IPS-18c (cell line): ENCODE measurements around the gene TBC1D22A.
"Not testable (repeated sequence)": the region's sequence is repeated elsewhere in the genome, so short reads cannot be mapped to it uniquely, and the experiment has no call there.

Experiments
- H3K4me3 ChIP-seq: 2 replicates; pipeline ENCODE4 v1.7.0; 2013; ENCODE audit warnings: low read depth, mild to moderate bottlenecking, low read length, moderate library complexity; ENCODE audit not compliant: insufficient read depth
- H3K9me3 ChIP-seq: one replicate; pipeline ENCODE4 v1.6.1; 2013; ENCODE audit warnings: mild to moderate bottlenecking, low read length, moderate library complexity; ENCODE audit not compliant: control insufficient read depth, insufficient read depth

TBC1D22A gene

DNA sequence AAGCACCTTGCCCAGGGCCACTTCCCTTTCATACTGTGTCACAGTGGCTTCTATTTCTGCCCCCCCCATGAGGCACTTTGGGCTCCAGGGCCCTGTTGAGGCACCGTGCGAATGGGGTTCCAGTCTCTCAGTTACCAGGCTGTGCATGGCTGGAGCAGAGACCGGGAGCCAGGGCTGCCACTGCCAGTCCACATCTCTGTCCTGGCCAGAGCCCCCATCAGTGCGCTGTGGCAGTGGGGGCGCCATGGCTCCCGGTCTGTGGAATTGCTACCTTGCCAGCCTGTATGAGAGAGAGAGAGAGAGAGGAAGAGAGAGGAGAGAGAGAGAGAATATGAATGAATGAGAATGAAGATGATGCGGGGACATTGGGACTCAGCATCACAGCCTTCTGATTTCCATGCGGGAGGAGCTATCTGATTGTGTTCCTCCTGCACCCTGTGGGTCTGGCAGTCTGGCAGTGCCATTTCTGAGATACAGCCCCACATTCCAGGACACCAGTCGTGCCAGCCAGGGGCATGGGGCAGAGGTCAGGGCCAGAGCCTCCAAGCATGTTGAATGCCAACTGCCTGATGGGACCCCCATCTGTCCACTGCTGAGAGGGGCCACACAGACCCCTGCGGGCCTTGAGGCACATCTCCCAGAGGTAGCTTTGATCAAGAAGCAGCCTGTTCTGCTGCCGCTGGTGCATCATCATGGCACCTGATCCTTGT is 279.8 kb downstream of the TBC1D22A start:
- no peaks in the 10 kb centered on the region for H3K9me3 ChIP-seq
- H3K4me3 ChIP-seq, result no peak overlapping the region

GRCh38 chr22:47042861-47043496 is 280.5 kb downstream of the TBC1D22A start:
- no peak overlapping the region for H3K4me3 ChIP-seq
- peaks cover 3% of the 10 kb centered on the region for H3K9me3 ChIP-seq

GRCh38 chr22:47043835-47044721 is 281.6 kb downstream of the TBC1D22A start:
- Histone ChIP-seq H3K9me3 (peaks cover 3% of the 10 kb centered on the region), H3K4me3 (no peak overlapping the region)

DNA sequence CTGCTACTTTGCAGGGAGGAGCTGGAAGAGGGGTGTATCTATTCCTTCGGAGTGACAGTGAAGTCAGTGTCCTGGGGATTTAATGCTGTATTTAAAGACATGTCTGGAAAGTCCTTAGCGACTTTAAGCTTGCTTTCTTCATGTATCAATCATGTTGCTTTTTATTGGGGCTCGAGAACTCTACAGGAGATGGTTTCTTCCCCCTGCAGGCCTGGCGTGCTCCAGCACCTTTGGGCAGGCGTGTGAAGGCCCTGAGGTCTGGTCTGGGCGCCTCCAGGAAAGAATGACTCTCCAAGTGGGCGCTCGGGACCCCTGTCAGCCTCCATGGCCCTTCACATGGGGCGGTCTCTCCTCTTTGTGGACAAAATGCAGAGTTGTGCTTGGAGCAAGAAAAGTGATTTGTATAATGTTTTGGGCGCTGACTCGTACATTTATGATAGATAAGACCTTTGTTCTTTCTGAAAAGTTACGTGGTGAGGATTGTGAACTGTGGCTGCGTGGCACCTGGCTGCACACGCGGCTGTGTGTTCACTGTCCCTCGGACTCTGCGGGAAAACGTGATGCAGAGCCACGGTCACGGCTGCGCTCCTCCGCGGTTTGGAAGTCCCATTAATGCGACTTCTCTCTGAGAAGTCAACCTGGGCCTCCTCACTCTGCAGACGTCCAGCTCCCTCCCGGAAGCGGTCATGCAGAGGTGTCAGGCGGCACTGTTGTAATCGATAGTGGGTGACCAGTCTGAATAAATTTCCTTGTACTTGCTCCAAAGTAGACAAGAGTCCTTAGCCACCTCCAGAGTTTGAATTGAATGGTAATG is 282.5 kb downstream of the TBC1D22A start:
- peaks cover 3% of the 10 kb centered on the region for H3K9me3 ChIP-seq
- no peak overlapping the region for H3K4me3 ChIP-seq

DNA sequence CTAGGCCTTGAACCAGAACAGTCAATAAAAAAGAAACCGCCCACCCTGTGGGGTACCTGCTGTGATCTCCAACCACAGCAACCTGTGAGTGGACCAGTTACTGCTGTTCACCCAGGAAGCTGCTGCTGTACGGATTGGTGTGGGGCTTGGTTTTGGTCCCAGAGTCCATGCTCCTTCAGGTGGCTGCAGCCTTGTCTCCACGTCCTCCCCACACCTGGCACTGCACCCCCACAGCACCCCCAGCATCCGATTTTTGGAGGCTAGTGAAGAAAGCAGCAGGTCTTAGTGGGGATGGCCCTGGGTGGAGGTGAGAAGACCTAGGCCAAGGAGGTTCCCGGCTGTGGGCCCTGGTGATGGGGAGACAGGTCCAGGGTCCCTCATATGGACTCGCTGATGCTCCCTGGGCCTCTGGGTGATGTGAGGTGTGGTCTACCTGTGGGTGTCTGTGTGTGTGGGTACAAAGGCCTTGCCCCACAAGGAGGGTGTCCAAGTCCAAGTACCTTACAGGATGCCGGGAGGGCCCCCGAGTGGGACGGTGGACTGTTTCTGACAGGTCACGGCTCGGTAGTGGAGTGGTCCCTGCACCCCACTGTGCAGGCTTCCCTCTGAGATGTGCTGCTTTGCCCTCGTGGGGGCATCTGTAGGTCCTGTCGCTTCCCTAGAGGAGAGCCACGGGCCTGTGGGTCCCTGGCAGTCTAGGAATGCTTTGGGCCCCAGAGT is 283.4 kb downstream of the TBC1D22A start:
- peaks cover 3% of the 10 kb centered on the region for H3K9me3 ChIP-seq
- no peak overlapping the region for H3K4me3 ChIP-seq

DNA sequence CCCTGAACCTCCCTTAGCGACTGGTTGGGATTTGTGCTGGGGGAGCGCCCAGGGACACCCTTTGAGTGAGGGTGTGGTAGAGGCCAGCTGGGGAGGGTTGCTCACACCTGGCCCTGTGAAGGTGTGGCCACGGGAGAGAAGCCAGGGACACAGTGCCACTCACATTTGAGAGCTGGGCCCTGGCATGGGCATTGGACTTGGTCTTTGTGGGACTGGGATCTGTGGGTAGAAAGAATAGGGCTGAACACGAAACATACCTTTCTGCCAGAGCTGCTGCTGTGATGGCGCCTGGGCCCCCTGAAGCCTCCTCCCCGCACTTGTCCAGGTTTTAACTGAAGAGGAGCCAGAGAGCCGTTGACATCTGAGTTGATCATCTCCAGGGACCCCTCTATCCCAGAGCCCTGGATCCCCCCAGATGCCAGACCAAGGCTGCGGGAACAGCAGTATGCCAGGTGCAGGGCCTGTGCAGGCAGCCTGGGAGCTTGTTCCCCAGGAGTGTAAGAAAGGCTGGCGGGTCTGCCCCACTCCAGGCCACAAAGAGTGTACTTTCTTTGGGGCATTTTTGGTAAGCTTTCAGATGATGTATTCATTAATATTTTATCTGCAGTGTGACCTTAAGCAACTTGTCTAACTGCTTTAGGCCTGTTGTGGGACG is 284.1 kb downstream of the TBC1D22A start:
- peaks cover 3% of the 10 kb centered on the region for H3K9me3 ChIP-seq
- no peak overlapping the region for H3K4me3 ChIP-seq

- Histone ChIP-seq H3K4me3 (no peak overlapping the region), H3K9me3 (peaks cover 3% of the 10 kb centered on the region)
Measured at GRCh38 chr22:47047321-47048122, 285.1 kb downstream of the TBC1D22A start.

GRCh38 chr22:47048123-47049077 is 285.9 kb downstream of the TBC1D22A start:
- peaks cover 3% of the 10 kb centered on the region for H3K9me3 ChIP-seq
- no peak overlapping the region for H3K4me3 ChIP-seq

- peaks cover 3% of the 10 kb centered on the region for H3K9me3 ChIP-seq
Measured at GRCh38 chr22:47049078-47049624, 286.7 kb downstream of the TBC1D22A start.

DNA sequence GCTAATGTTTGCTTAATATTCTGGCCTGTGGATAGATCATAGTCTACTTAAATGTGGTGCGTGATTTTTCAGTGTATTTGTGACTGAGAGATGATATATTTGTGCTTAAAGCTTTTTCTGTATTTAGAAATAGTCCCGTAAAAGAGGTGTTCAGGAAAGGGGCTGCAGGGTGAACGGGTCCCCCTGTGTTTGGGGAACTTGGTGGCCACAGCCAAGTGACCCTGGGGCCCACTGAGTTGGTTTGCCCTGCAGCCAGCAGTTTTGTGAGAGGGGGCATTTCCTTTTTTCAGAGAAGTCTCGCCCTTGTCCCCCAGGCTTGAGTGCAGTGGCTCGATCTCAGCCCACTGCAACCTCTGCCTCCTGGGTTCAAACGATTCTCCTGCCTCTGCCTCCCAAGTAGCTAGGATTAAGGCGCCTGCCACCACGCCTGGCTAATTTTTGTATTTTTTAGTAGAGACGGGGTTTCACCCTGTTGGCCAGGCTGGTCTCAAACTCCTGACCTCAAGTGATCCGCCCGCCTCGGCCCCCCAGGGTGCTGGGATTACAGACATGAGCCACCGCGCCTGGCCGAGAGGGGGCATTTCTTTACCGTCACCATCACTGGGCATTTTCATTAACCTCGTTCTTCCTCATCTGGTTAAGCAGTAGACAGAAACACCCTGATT is 287.4 kb downstream of the TBC1D22A start:
- not testable (repeated sequence) for H3K4me3 ChIP-seq, H3K9me3 ChIP-seq

More at GRCh38 chr22:47049078-47049624, 286.7 kb downstream of the TBC1D22A start:
- no peak overlapping the region for H3K4me3 ChIP-seq

- Histone ChIP-seq H3K4me3 (no peak overlapping the region), H3K9me3 (peaks cover 3% of the 10 kb centered on the region)
Measured at GRCh38 chr22:47050401-47051051, 288.1 kb downstream of the TBC1D22A start.

DNA sequence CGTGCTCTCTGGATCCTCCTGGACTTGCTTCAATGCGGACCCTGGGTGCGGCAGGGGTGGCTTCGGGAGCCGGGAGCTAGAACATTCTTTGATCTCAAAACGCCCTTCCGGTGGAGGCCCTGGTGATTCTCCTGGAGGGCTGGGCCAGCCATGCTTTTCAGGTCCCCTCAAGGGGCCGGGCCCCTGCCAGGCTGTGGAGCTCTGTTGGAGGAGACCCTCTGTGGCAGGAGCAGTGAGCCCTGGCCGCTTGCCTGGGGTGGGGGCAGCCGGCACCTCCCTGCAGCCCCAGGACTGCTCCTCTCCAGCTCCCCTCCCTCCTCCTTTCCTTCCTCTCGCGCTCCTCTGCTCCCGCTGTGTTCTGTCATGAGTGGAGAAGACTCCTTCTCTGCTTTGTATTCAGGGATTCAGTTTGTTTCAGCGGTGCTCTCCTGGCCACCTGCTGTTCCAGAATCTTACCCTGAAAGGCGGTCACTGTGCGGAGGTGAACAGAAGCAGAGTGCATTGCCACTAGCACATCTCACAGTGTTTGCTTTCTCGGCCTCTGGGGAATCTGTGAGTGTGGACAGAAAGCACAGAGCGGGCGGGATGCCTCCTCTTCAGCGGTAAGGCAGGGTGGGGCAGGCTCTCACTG is 289.1 kb downstream of the TBC1D22A start:
- H3K4me3 ChIP-seq, result no peak overlapping the region
- peaks cover 3% of the 10 kb centered on the region for H3K9me3 ChIP-seq
